NCI-H187 treated with DMSO at 0.1 percent for 48 hours (cell line): ENCODE data around the gene TMEM106C.

Source experiments
- DNase-seq: peaks from one replicate; lab custom pipeline; 2025; lab: John Stamatoyannopoulos, UW

Gene TMEM106C

DNA sequence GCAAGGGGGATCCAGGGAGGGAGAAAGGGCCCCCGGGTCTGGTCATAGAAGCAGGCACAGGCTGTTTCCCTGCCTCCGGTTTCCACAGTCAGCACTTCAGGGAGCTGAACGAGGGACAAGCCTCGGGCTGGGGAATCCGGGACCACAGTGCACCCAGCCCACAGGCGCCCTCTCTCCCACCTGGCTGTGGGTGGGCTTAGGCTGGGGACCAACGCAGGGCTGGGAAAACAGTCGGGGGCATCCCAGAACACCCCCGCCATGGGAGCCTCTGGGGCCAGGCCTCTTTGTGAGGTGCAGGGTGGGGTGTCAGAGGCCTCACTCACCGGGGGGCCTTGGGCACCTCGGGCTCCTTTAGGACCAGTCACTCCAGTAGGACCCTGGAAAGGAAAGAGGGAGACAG is 16.3 kb downstream of the TMEM106C start:
- no peak for DNase-seq

GRCh38 chr12:47980197-47980596 is 16.8 kb downstream of the TMEM106C start:
- DNase-seq: no peak

- no peak for DNase-seq
Measured at GRCh38 chr12:47980779-47981495, 17.5 kb downstream of the TMEM106C start.

DNA sequence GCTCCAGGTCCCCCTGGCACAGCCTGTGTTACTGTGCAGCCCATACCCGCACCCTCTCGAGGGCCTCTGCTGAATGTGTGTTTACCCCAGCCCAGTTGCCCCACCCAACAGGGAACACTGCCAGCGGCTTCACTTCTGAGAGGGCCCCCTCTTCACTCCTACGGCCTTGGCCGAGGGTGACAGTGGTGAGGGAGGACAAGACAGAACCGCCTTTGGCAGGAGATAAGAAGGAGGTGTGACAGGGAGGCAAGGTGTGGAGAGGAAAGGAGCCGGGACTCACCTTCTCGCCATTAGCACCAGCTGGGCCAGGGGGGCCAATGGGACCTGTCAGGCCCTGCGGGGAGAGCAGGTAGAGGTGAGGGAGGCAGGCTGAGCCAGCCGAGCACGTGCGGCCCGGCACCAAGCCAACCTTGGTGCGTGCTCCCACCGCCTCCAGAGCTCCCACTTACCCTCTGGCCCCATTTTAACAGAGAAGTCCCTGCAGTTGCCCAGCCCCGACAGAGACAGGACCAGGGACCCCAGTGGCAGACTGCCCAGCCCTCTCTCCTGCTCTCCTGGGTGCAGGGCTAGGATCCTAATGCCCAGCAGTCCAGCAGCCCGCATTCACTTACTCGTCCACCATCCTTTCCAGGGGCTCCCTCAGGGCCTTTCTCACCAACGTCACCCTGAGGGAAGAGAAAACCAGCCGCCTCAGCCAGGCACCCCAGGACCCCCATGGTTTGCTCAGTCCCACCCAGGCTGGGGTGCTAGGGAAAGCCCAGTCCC is 18.3 kb downstream of the TMEM106C start:
- no peak for DNase-seq

DNA sequence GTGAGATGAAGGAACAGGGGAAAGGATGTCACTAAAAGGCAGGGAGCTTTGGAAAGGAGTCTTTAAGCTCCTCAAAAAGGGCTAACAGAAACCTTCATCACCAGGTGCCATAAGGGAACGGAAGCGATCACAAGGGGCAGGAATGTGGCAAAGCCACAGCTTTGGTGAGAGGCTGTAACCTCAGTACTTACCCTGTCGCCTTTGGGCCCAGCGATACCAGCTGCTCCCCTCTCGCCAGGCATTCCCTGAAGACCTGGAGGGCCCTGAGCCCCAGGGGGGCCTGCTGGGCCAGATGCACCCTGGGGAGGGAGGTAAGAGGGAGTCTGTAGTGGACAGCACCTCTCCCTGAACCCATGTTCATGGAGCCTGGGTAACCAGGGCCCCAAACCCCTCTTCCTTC is 18.9 kb downstream of the TMEM106C start:
- no peak for DNase-seq

GRCh38 chr12:47982770-47983169 is 19.4 kb downstream of the TMEM106C start:
- DNase-seq: no peak

- no peak for DNase-seq
Measured at GRCh38 chr12:47983541-47984115, 20.2 kb downstream of the TMEM106C start.

- DNase-seq: no peak
Measured at GRCh38 chr12:47984331-47984801, 21.0 kb downstream of the TMEM106C start.

DNA sequence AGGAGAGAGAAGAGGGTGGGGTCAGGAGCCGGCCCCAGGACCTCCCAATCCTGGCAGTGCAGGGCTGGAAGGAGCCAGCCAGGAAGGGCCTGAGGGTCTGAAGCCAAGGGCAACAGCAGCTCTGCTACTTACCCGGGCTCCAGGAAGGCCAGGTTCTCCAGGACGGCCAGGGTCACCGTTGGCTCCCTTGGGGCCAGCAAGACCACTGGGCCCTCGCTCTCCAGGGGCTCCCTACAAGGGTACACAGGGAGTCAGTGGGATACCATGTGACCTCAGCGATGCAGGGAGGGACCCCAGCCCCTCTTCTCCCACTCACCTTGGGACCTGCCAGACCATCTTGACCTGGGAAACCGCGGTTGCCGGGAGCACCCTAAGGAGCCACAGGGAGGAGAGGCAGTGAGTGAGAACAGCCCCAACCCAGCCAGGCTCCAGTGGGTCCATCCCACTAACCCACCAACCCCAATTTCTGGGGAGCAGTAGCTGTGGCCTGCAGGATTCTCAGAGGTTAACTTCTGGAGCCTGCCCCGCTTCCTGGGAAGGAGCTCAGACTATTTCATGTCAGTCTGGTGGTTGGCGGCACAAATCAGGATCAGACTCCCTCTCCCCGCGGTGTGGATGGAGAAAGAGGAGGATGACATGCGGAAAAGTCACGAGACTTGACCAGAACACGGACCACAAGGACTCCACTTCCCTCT is 22.3 kb downstream of the TMEM106C start:
- DNase-seq: no peak

- no peak for DNase-seq
Measured at GRCh38 chr12:47986291-47986660, 22.9 kb downstream of the TMEM106C start.

DNA sequence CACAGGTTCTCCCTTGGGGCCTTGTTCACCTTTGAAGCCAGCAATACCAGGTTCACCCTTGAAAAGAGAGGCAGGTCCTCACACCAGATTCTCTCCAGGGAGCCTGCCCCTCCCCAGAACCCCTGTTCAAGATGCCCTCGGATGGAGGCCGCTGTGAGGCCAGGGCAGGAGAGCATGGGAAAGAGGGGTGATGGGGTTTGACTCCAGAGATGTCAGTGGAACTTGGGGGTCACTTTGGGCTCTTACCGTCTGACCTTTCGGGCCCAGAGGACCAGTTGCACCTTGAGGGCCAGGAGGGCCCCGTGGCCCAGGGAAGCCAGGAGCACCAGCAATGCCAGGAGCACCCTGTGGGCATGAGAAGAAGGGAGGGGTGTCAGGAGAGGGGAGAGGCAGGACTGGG is 23.4 kb downstream of the TMEM106C start:
- DNase-seq: no peak

- no peak for DNase-seq
Measured at GRCh38 chr12:47987411-47988072, 24.1 kb downstream of the TMEM106C start.

GRCh38 chr12:47988073-47989022 is 25.0 kb downstream of the TMEM106C start:
- DNase-seq: no peak

- no peak for DNase-seq
Measured at GRCh38 chr12:47989023-47989417, 25.6 kb downstream of the TMEM106C start.

- no peak for DNase-seq
Measured at GRCh38 chr12:47989666-47990065, 26.3 kb downstream of the TMEM106C start.

- no peak for DNase-seq
Measured at GRCh38 chr12:47990351-47991105, 27.1 kb downstream of the TMEM106C start.

DNA sequence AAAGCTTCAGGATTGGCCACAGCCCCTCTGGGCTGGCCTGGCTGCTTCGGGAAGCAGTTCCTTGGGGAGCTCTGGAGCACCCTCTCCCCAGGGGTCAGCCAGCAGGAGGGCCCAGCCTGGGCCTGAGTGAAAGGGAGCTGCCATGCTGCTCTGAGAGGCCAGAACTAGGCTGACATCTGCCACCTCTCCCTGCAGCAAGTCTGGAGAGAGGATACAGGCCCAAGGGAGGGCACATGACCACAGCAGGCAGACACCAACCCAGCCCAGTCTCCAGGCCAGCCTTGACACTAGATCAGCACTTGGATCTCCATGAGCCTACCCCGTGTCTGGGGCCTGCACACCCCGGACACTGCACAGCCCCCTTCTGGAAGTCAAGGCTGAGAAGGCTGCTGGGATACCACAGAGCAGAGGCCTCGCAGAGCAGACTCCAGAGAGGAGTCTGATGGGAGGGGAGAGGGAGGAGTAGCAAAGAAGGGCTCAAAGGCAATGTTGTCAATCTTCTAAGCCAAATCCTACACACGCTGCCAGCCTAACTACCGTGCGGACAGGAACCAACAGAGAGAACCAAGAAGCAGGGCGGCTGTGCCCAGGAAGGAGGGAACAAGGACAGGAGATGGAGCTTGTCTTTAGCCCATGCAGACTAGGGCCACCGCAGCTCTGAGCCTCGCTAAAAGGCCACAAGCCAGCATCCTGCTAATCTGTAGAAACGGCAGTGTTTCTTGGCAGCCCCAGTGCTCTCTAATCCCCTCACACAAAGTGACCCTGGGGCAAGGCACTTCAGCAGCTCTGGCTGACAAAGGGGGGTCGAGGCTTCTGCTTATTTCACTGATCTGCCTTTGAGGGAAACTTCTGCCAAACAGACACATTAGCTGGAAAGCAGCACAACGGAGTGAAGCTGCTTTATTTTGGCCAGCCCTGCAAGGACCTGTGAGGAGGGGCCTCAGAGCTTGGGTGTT is 28.0 kb downstream of the TMEM106C start:
- no peak for DNase-seq

- DNase-seq: no peak
Measured at GRCh38 chr12:47992776-47993175, 29.4 kb downstream of the TMEM106C start.

- no peak for DNase-seq
Measured at GRCh38 chr12:47993491-47993890, 30.1 kb downstream of the TMEM106C start.
